Lower lobe of right lung (tissue), 2 donors: ENCODE results near the gene ZNF609. TPM values are rescaled to one million over a fixed set of nuclear protein-coding genes. Genes with fewer than 3 reads are reported as not detected.
A peak's percentile ranks its signal among the peaks of the same experiment; 100 is the strongest.

ENCODE experiments used
- ATAC-seq, 2 donors: fragments of 200-7000 bp; cut with Tn5 transposase; one replicate each; pipeline ENCODE4 v1.9.1; 2020 to 2022; ENCODE audit warnings: mild to moderate bottlenecking in 2 of 2, moderate library complexity in 2 of 2
- DNase-seq: peaks from one replicate; pipeline ENCODE4 v3.0.0-alpha.2; 2020
- H3K27ac ChIP-seq: fragments of 200-600 bp; one replicate; pipeline ENCODE4 v1.8.0; 2022
- H3K27me3 ChIP-seq: fragments of 200-600 bp; one replicate; pipeline ENCODE4 v1.8.0; 2022; ENCODE audit warnings: low read depth
- H3K36me3 ChIP-seq: fragments of 200-600 bp; one replicate; pipeline ENCODE4 v1.8.0; 2022; ENCODE audit warnings: mild to moderate bottlenecking
- H3K4me1 ChIP-seq: fragments of 200-600 bp; one replicate; pipeline ENCODE4 v1.8.0; 2022
- H3K4me3 ChIP-seq: fragments of 200-600 bp; one replicate; pipeline ENCODE4 v1.8.0; 2022; ENCODE audit warnings: mild to moderate bottlenecking
- H3K9me3 ChIP-seq: fragments of 200-600 bp; one replicate; pipeline ENCODE4 v1.8.0; 2022
- intact Hi-C: fragments of 100-400 bp; cut with DNase I; formaldehyde crosslinking; loops from one replicate; pipeline ENCODE4 v1.11.0; 2022
- total RNA-seq: library from RNA; stranded (reverse); fragmentation: NEBNext Ultra II Directional; extraction: Animal tissue kit (Norgen Biotek cat#: 25700); gene quantifications from one replicate; pipeline ENCODE4 v1.2.1, GENCODE V29; 2021
- TF ChIP-seq, protein P1 (sequence below): fragments of 200-600 bp; IDR thresholded peaks from one replicate; pipeline ENCODE4 v1.8.0; 2022; ENCODE audit warnings: antibody characterized with exemption, mild to moderate bottlenecking
- donor health status: DM: no; HTN: yes; CAD: no; lungs with severe emphysema.

ZNF609 gene
- total RNA-seq, 1 donor from 2014 or later = 45.3 TPM

DNA sequence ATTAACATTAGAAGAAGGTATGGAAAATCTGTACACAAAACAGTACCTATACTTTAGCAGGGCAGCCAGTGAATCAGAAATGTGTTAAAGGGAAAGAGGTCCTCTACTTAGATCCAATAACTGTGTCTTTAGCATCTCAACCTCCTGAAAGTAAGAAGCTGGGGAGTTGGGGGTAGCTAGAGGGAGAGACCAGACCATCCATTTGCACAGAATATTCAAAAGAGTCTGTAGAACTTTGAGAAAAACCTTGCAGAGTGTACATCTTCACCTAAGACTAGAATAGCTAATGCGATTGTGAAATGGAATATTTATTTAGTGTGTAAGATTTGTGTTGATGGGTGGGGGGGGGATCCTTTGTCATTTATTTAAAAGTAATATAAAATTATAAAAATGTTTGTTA is 190.2 kb downstream of the ZNF609 start:
- intact Hi-C loops = no loop called here
- no peaks in the 10 kb centered on the region for H3K27me3 ChIP-seq
- H3K36me3 ChIP-seq = no peaks in the 10 kb centered on the region
- TF ChIP-seq, protein P1, sequence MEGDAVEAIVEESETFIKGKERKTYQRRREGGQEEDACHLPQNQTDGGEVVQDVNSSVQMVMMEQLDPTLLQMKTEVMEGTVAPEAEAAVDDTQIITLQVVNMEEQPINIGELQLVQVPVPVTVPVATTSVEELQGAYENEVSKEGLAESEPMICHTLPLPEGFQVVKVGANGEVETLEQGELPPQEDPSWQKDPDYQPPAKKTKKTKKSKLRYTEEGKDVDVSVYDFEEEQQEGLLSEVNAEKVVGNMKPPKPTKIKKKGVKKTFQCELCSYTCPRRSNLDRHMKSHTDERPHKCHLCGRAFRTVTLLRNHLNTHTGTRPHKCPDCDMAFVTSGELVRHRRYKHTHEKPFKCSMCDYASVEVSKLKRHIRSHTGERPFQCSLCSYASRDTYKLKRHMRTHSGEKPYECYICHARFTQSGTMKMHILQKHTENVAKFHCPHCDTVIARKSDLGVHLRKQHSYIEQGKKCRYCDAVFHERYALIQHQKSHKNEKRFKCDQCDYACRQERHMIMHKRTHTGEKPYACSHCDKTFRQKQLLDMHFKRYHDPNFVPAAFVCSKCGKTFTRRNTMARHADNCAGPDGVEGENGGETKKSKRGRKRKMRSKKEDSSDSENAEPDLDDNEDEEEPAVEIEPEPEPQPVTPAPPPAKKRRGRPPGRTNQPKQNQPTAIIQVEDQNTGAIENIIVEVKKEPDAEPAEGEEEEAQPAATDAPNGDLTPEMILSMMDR = no peak
- no peak overlapping the region for H3K27ac ChIP-seq
- H3K9me3 ChIP-seq = no peaks in the 10 kb centered on the region
- peaks cover 19% of the 10 kb centered on the region for H3K4me1 ChIP-seq
- DNase-seq = no peak
- H3K4me3 ChIP-seq = no peak overlapping the region
- ATAC-seq = no peak

DNA sequence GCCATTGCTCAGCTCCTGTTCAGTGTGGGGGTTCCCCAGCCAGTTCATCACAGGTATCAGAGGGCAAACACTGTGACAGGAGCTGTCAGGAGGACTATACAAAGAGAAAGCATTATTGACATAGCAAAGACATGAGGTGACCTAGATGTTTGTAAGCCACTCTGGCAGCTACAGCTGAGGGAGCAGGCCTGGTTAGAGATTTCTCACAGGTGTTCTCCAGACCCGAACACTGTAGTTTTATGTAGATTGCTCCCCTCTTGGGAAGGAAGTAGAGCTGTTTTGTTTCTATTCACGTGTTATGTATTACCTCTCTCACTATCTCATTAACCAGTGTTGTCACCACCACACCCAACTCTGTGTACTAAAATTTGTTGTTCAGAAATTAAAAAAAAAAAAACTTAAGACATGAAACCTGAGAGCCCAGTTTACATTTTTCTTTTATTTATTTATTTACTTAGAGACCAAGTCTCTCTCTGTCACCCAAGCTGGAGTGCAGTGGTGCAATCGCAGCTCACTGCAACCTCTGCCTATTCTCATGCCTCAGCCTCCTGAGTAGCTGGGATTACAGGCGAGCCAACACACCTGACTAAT is 191.3 kb downstream of the ZNF609 start:
- no peak overlapping the region for H3K4me3 ChIP-seq
- intact Hi-C loops = no loop called here
- no peak overlapping the region for H3K27ac ChIP-seq
- no peak for DNase-seq
- no peaks in the 10 kb centered on the region for H3K36me3 ChIP-seq
- TF ChIP-seq, protein P1 = no peak
- no peaks in the 10 kb centered on the region for H3K27me3 ChIP-seq
- peaks cover 19% of the 10 kb centered on the region for H3K4me1 ChIP-seq
- no peaks in the 10 kb centered on the region for H3K9me3 ChIP-seq
- peak; percentile 81 to 83 for ATAC-seq

DNA sequence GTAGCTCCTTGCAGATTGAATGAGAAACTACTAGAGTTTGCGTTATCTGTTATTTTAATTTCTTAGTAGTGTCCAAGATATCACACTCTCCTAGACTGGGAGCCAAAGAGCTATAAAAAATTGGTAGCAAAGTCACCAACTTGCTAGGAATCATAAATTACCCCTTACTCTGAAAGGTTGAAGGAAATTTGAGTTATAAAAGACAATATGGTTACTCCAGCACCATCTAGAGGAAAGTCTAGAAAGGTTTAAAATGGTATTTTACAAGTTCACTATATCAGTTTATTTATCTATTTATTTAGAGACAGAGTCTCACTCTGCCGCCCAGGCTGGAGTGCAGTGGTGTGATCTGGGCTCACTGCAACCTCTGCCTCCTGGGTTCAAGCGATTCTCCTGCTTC is 193.4 kb downstream of the ZNF609 start:
- DNase-seq = no peak
- no peaks in the 10 kb centered on the region for H3K36me3 ChIP-seq
- no peak overlapping the region for H3K27ac ChIP-seq
- intact Hi-C loops = no loop called here
- H3K4me1 ChIP-seq = peaks cover 19% of the 10 kb centered on the region
- ATAC-seq = no peak
- H3K4me3 ChIP-seq = no peak overlapping the region
- no peaks in the 10 kb centered on the region for H3K27me3 ChIP-seq
- TF ChIP-seq, protein P1 = peak; percentile 37
- H3K9me3 ChIP-seq = no peaks in the 10 kb centered on the region

DNA sequence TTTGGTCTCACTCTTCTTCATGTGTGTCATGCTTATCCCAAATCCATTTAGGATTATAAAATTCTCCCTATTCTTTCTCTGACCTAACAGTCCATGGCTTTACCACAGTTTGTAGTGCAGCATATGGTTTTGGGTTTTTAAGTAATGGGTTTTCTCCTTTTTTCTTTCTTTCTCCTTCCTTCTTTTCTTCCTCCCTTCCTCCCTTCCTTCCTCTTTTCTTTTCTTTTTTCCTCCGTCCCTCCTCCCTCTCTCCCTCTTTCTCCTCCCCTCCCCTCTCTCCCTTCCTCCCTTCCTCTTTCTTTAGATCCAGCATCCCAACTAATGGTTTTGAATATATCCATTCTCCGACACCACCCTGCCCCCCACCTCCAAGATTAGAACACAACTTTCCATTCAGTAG is 196.1 kb downstream of the ZNF609 start:
- ATAC-seq (no peak), DNase-seq (no peak)
- H3K36me3 ChIP-seq = no peaks in the 10 kb centered on the region
- TF ChIP-seq, protein P1 = no peak
- no peaks in the 10 kb centered on the region for H3K27me3 ChIP-seq
- H3K27ac ChIP-seq = no peak overlapping the region
- no peak overlapping the region for H3K4me3 ChIP-seq
- H3K4me1 ChIP-seq = peaks cover 17% of the 10 kb centered on the region
- intact Hi-C loops = no loop called here
- no peaks in the 10 kb centered on the region for H3K9me3 ChIP-seq

DNA sequence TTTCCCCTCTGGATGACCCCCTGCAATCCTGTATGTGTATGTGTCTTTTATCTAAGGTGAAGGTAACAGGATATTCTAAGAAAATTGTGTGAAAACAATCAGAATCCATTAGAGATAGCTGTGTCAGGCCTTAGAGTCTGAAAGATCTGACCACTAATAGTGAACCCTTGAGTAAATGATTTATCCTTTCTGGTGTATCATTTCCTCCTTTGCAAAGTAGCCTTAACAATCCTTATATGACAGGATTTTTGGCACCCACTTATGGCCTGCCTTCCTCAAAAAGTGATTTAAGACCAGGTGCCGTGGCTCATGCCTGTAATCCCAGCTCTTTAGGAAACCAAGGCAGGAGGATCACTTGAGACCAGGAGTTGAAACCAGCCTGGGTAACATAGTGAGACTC is 204.8 kb downstream of the ZNF609 start:
- Histone ChIP-seq H3K4me1 (peaks cover 7% of the 10 kb centered on the region), H3K27ac (no peak overlapping the region), H3K27me3 (no peaks in the 10 kb centered on the region), H3K4me3 (no peak overlapping the region), H3K36me3 (no peaks in the 10 kb centered on the region), H3K9me3 (no peaks in the 10 kb centered on the region)
- TF ChIP-seq, protein P1 = no peak
- intact Hi-C loops = no loop called here
- no peak for DNase-seq
- ATAC-seq = no peak
